GM19239 (cell line): Measurements from ENCODE around the gene PCDHB13.
"Not testable (repeated sequence)": the region's sequence is repeated elsewhere in the genome, so short reads cannot be mapped to it uniquely, and the experiment has no call there.

Source experiments
- DNase-seq: peaks from one replicate; pipeline ENCODE4 v3.0.0; 2011; ENCODE audit warnings: low spot score; ENCODE audit not compliant: insufficient read length
- FAIRE-seq: peaks from 2 replicates; lab custom pipeline; 2011; peaks lifted over from hg19 to GRCh38; lab: Jason Lieb, UNC

Gene PCDHB13

GRCh38 chr5:141213656-141214339 lies at the start of gene PCDHB13:
Gene PCDHB13, plus strand, starts transcription at chr5:141213919. Its CDS starts 205 bp downstream, at chr5:141214124.
- FAIRE-seq: not testable (repeated sequence)

GRCh38 chr5:141172381-141173204 lies 41.1 kb upstream of the PCDHB13 start, which contains the start of gene PCDHB7:
Gene PCDHB7, plus strand, starts transcription at chr5:141172644. Its CDS starts 192 bp downstream, at chr5:141172836.
- DNase-seq: no peak

More at GRCh38 chr5:141213656-141214339, at the start of gene PCDHB13:
- DNase-seq: not testable (repeated sequence)

GRCh38 chr5:141174291-141175104 lies 39.2 kb upstream of the PCDHB13 start:
- DNase-seq, FAIRE-seq: not testable (repeated sequence)

More at GRCh38 chr5:141172381-141173204, 41.1 kb upstream of the PCDHB13 start, which contains the start of gene PCDHB7:
- no peak for FAIRE-seq

GRCh38 chr5:141175933-141176332 lies 37.8 kb upstream of the PCDHB13 start:
- FAIRE-seq (no peak), DNase-seq (no peak)

- not testable (repeated sequence) for DNase-seq, FAIRE-seq
Observed at GRCh38 chr5:141177577-141178191, 36.0 kb upstream of the PCDHB13 start, which contains the start of gene PCDHB8. Gene PCDHB8, plus strand, starts transcription at chr5:141177790. Its CDS starts 245 bp downstream, at chr5:141178035.

GRCh38 chr5:141179371-141179770 lies 34.3 kb upstream of the PCDHB13 start:
- DNase-seq: not testable (repeated sequence)

GRCh38 chr5:141179876-141180275 lies 33.8 kb upstream of the PCDHB13 start:
- DNase-seq, FAIRE-seq: not testable (repeated sequence)

More at GRCh38 chr5:141179371-141179770, 34.3 kb upstream of the PCDHB13 start:
- FAIRE-seq: not testable (repeated sequence)

DNA sequence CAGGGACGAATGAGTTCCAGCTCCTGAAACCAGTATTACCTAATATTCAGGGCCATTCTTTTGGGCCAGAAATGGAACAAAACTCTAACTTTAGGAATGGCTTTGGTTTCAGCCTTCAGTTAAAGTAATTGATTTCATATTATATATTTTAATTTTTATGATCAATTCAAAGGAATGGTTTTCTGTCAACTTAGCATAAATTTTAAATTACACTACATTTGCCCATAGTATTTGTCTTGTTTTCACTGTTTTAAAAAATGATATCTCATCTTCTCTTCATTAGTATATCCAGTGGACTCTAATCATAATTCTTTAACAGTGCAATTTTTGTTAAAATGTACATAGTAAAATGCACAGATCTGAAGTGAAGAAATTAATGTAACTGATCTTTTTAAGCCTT lies 33.4 kb upstream of the PCDHB13 start:
- DNase-seq (no peak), FAIRE-seq (no peak)

DNA sequence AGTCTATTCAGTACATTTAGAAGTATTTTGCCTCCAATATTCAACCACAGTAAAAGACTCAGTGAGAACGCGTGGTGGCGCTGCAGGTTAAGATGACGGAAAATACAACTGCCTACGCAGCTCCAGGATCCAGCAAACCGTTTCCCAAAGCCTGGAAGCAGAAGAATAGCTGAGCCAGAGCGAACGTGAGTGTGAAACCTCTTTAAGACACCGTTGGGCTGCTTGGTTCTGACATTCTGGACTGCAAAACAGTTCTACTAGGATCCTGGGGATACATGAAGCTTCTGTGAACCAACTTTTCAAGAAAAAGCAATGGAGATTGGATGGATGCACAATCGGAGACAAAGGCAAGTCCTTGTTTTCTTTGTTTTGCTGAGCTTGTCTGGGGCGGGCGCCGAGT lies 31.5 kb upstream of the PCDHB13 start, which contains the start of gene PCDHB16:
Gene PCDHB16 (plus strand): TSS at position 140 of the 400 bp plus-strand sequence. CDS start 173 bp downstream, at position 313.
- no peak for FAIRE-seq
- no peak for DNase-seq

DNA sequence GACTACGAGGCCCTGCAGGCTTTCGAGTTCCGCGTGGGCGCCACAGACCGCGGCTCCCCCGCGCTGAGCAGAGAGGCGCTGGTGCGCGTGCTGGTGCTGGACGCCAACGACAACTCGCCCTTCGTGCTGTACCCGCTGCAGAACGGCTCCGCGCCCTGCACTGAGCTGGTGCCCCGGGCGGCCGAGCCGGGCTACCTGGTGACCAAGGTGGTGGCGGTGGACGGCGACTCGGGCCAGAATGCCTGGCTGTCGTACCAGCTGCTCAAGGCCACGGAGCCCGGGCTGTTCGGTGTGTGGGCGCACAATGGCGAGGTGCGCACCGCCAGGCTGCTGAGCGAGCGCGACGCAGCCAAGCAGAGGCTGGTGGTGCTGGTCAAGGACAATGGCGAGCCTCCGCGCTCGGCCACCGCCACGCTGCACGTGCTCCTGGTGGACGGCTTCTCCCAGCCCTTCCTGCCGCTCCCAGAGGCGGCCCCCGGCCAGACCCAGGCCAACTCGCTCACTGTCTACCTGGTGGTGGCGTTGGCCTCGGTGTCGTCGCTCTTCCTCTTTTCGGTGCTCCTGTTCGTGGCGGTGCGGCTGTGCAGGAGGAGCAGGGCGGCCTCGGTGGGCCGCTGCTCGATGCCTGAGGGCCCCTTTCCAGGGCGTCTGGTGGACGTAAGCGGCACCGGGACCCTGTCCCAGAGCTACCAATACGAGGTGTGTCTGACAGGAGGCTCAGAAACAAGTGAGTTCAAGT lies 29.4 kb upstream of the PCDHB13 start:
- not testable (repeated sequence) for DNase-seq, FAIRE-seq

DNA sequence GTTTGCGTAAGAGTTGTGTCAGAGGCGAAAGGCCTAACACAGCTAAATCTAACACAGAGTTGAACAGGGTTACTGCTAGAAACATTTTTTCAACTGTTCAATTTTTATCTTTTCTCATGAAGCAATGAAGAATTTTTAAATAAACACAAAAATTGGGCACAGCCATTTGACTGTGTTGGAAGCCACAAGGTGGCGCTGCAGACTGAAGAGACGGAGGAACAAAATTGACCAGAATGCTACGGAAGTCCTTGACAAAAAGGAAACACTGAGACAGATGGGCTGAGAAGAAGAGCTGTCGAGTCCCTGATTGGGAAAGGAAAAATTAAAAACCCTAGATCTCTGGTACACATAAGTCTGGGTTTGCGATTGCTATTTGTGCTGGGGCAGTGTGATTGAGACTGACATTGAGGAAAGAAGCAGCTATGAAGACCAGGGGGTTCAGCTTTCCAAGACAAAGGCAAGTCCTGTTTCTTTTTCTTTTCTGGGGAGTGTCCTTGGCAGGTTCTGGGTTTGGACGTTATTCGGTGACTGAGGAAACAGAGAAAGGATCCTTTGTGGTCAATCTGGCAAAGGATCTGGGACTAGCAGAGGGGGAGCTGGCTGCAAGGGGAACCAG lies 26.7 kb upstream of the PCDHB13 start, which contains the start of gene PCDHB9:
Gene PCDHB9 (plus strand): TSS at position 265 of the 616 bp plus-strand sequence. CDS start 158 bp downstream, at position 423.
- DNase-seq (no peak), FAIRE-seq (no peak)

- FAIRE-seq, DNase-seq: not testable (repeated sequence)
Observed at GRCh38 chr5:141188682-141189081, 25.0 kb upstream of the PCDHB13 start.

- FAIRE-seq, DNase-seq: not testable (repeated sequence)
Observed at GRCh38 chr5:141189131-141189530, 24.6 kb upstream of the PCDHB13 start.

GRCh38 chr5:141192110-141192725 lies 21.5 kb upstream of the PCDHB13 start, which contains the start of gene PCDHB10:
Gene PCDHB10, plus strand, starts transcription at chr5:141192353. Its CDS starts 200 bp downstream, at chr5:141192553.
- DNase-seq (no peak), FAIRE-seq (no peak)

DNA sequence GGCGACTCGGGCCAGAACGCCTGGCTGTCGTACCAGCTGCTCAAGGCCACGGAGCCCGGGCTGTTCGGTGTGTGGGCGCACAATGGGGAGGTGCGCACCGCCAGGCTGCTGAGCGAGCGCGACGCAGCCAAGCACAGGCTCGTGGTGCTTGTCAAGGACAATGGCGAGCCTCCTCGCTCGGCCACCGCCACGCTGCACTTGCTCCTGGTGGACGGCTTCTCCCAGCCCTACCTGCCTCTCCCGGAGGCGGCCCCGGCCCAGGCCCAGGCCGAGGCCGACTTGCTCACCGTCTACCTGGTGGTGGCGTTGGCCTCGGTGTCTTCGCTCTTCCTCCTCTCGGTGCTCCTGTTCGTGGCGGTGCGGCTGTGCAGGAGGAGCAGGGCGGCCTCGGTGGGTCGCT lies 19.4 kb upstream of the PCDHB13 start:
- not testable (repeated sequence) for FAIRE-seq, DNase-seq

DNA sequence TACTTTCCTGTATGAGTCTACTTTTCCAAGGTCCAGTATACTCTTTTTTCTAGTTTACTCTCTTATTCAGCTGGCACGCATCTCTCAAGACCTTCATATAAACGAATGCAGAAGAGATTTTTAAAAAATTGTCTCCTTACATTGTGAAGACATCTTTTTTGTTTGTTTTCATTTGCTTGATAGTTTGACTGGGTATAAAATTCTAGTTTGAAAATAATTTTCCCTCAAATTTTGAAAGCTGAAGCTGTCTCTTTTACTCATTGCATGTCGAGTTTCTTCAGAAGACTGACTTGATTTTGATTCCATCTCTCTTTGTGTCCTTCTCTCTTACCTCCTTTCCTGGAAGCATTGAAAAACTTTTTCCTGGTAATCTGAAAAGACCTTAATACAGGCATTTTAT lies 17.4 kb upstream of the PCDHB13 start:
- DNase-seq (no peak), FAIRE-seq (no peak)
